Effector memory CD8-positive, alpha-beta T cell (primary cell): ENCODE results near the gene PRKCQ.
"Not testable (repeated sequence)": the region's sequence is repeated elsewhere in the genome, so short reads cannot be mapped to it uniquely, and the experiment has no call there.

Source experiments
- ATAC-seq: fragments of 150-1000 bp; cut with Tn5 transposase; replicated peaks from 2 replicates; pipeline ENCODE4 v1.10.0; 2021; ENCODE audit warnings: mild to moderate bottlenecking, moderate library complexity
- DNase-seq, 3 experiments: peaks; one replicate each; pipeline ENCODE4 v3.0.0; 2021
- H3K27ac Mint-ChIP-seq, 2 donors: one replicate each; pipeline ENCODE4 v1.8.0; 2022; ENCODE audit warnings: mild to moderate bottlenecking in 2 of 2, mixed read lengths in 2 of 2, moderate library complexity in 2 of 2
- H3K27me3 Mint-ChIP-seq, 2 donors: one replicate each; pipeline ENCODE4 v1.8.0; 2022; ENCODE audit warnings: mixed read lengths in 2 of 2
- H3K36me3 Mint-ChIP-seq: one replicate; pipeline ENCODE4 v1.8.0; 2022; ENCODE audit warnings: mild to moderate bottlenecking, moderate library complexity, mixed read lengths; ENCODE audit not compliant: insufficient read depth
- H3K4me1 Mint-ChIP-seq, 2 donors: one replicate each; pipeline ENCODE4 v1.8.0; 2022; ENCODE audit warnings: low read depth in 2 of 2, mixed read lengths in 2 of 2
- H3K4me3 Mint-ChIP-seq, 2 donors: one replicate each; pipeline ENCODE4 v1.8.0; 2022; ENCODE audit warnings: mild to moderate bottlenecking in 2 of 2, mixed read lengths in 2 of 2, moderate library complexity in 2 of 2
- H3K9me3 Mint-ChIP-seq, 2 donors: one replicate each; pipeline ENCODE4 v1.8.0; 2022; ENCODE audit warnings: mixed read lengths in 2 of 2

Gene PRKCQ

GRCh38 chr10:6589287-6590094 is 9.4 kb upstream of the PRKCQ start:
- ATAC-seq (no peak), DNase-seq (no peak)
- H3K27ac Mint-ChIP-seq: peak overlapping the region; percentile 79 to 92
- H3K4me3 Mint-ChIP-seq: peak overlapping the region in 1 of 2 donors; percentile 22
- no peaks in the 10 kb centered on the region for H3K9me3 Mint-ChIP-seq
- no peaks in the 10 kb centered on the region for H3K27me3 Mint-ChIP-seq
- peaks cover 11% of the 10 kb centered on the region for H3K36me3 Mint-ChIP-seq
- peaks cover 55 to 77% of the 10 kb centered on the region in 2 donors for H3K4me1 Mint-ChIP-seq

- no peak for DNase-seq
- no peak for ATAC-seq
- Mint-ChIP-seq H3K36me3 (peaks cover 18% of the 10 kb centered on the region), H3K4me3 (no peak overlapping the region), H3K9me3 (no peaks in the 10 kb centered on the region), H3K4me1 (peaks cover 56 to 83% of the 10 kb centered on the region in 2 donors), H3K27ac (peak overlapping the region in 1 of 2 donors; percentile 92), H3K27me3 (no peaks in the 10 kb centered on the region)
Observed at GRCh38 chr10:6588845-6589244, 8.8 kb upstream of the PRKCQ start.

GRCh38 chr10:6588082-6588481 is 8.0 kb upstream of the PRKCQ start:
- H3K27ac Mint-ChIP-seq: peak overlapping the region in 1 of 2 donors; percentile 58
- DNase-seq (no peak), ATAC-seq (no peak)
- H3K4me3 Mint-ChIP-seq: no peak overlapping the region
- no peaks in the 10 kb centered on the region for H3K27me3 Mint-ChIP-seq
- peaks cover 56 to 82% of the 10 kb centered on the region in 2 donors for H3K4me1 Mint-ChIP-seq
- H3K36me3 Mint-ChIP-seq: peaks cover 25% of the 10 kb centered on the region
- no peaks in the 10 kb centered on the region for H3K9me3 Mint-ChIP-seq

- Mint-ChIP-seq H3K4me1 (peaks cover 64 to 82% of the 10 kb centered on the region in 2 donors), H3K36me3 (peaks cover 38% of the 10 kb centered on the region), H3K27ac (peak overlapping the region; percentile 77 to 97), H3K9me3 (no peaks in the 10 kb centered on the region), H3K4me3 (peak overlapping the region; percentile 95 to 98), H3K27me3 (no peaks in the 10 kb centered on the region)
- ATAC-seq: no peak
- no peak for DNase-seq
Observed at GRCh38 chr10:6586501-6586900, 6.4 kb upstream of the PRKCQ start.

GRCh38 chr10:6583447-6583846 is 3.4 kb upstream of the PRKCQ start:
- no peaks in the 10 kb centered on the region for H3K27me3 Mint-ChIP-seq
- DNase-seq (peak in 2 of 3 experiments; percentile 30 to 34), ATAC-seq (peak; percentile 49)
- H3K4me3 Mint-ChIP-seq: peak overlapping the region; percentile 95 to 98
- peaks cover 54% of the 10 kb centered on the region for H3K36me3 Mint-ChIP-seq
- peaks cover 49 to 59% of the 10 kb centered on the region in 2 donors for H3K4me1 Mint-ChIP-seq
- no peaks in the 10 kb centered on the region for H3K9me3 Mint-ChIP-seq
- peak overlapping the region; percentile 97 for H3K27ac Mint-ChIP-seq

- Mint-ChIP-seq H3K36me3 (peaks cover 59% of the 10 kb centered on the region), H3K27ac (peak overlapping the region; percentile 97), H3K4me1 (peaks cover 54 to 59% of the 10 kb centered on the region in 2 donors), H3K4me3 (peak overlapping the region; percentile 95 to 98)
- DNase-seq, H3K27me3 Mint-ChIP-seq, H3K9me3 Mint-ChIP-seq, ATAC-seq: not testable (repeated sequence)
Observed at GRCh38 chr10:6582913-6583312, 2.8 kb upstream of the PRKCQ start.

GRCh38 chr10:6582298-6582697 is 2.2 kb upstream of the PRKCQ start:
- Mint-ChIP-seq H3K4me3 (peak overlapping the region; percentile 95 to 98), H3K27ac (peak overlapping the region; percentile 97), H3K27me3 (no peaks in the 10 kb centered on the region), H3K4me1 (peaks cover 59 to 61% of the 10 kb centered on the region in 2 donors), H3K9me3 (no peaks in the 10 kb centered on the region), H3K36me3 (peaks cover 59% of the 10 kb centered on the region)
- no peak for DNase-seq
- ATAC-seq: no peak

- Mint-ChIP-seq H3K36me3 (peaks cover 59% of the 10 kb centered on the region), H3K27me3 (no peaks in the 10 kb centered on the region), H3K4me1 (peaks cover 59 to 63% of the 10 kb centered on the region in 2 donors), H3K9me3 (no peaks in the 10 kb centered on the region), H3K27ac (peak overlapping the region; percentile 97), H3K4me3 (peak overlapping the region; percentile 95 to 98)
- ATAC-seq: no peak
- DNase-seq: no peak
Observed at GRCh38 chr10:6581778-6582228, 1.7 kb upstream of the PRKCQ start.

GRCh38 chr10:6581223-6581622 is 1.1 kb upstream of the PRKCQ start:
- not testable (repeated sequence) for H3K27me3 Mint-ChIP-seq, H3K9me3 Mint-ChIP-seq, ATAC-seq, DNase-seq
- Mint-ChIP-seq H3K27ac (peak overlapping the region; percentile 97), H3K4me3 (peak overlapping the region; percentile 95 to 98), H3K36me3 (peaks cover 56% of the 10 kb centered on the region), H3K4me1 (peaks cover 58 to 61% of the 10 kb centered on the region in 2 donors)

GRCh38 chr10:6580279-6581029 is 378 bp upstream of the PRKCQ start:
- no peaks in the 10 kb centered on the region for H3K9me3 Mint-ChIP-seq
- H3K27me3 Mint-ChIP-seq: no peaks in the 10 kb centered on the region
- DNase-seq (peak; percentile 79 to 85 (median 79)), ATAC-seq (peak; percentile 76)
- H3K36me3 Mint-ChIP-seq: peaks cover 52% of the 10 kb centered on the region
- peaks cover 61 to 62% of the 10 kb centered on the region in 2 donors for H3K4me1 Mint-ChIP-seq
- peak overlapping the region; percentile 95 to 98 for H3K4me3 Mint-ChIP-seq
- peak overlapping the region; percentile 97 to 98 for H3K27ac Mint-ChIP-seq

- Mint-ChIP-seq H3K4me1 (peaks cover 61 to 64% of the 10 kb centered on the region in 2 donors), H3K4me3 (peak overlapping the region; percentile 81 to 98), H3K9me3 (no peaks in the 10 kb centered on the region), H3K36me3 (peaks cover 50% of the 10 kb centered on the region), H3K27ac (peak overlapping the region; percentile 86 to 98), H3K27me3 (no peaks in the 10 kb centered on the region)
- DNase-seq: no peak
- no peak for ATAC-seq
Observed at GRCh38 chr10:6579183-6579903, 733 bp downstream of the PRKCQ start.

- DNase-seq (no peak), ATAC-seq (no peak)
- no peaks in the 10 kb centered on the region for H3K9me3 Mint-ChIP-seq
- peaks cover 47% of the 10 kb centered on the region for H3K36me3 Mint-ChIP-seq
- H3K27me3 Mint-ChIP-seq: no peaks in the 10 kb centered on the region
- H3K4me3 Mint-ChIP-seq: peak overlapping the region; percentile 81 to 98
- peak overlapping the region; percentile 86 to 98 for H3K27ac Mint-ChIP-seq
- peaks cover 59 to 61% of the 10 kb centered on the region in 2 donors for H3K4me1 Mint-ChIP-seq
Observed at GRCh38 chr10:6578795-6579182, 1.3 kb downstream of the PRKCQ start.

GRCh38 chr10:6578251-6578771 is 1.8 kb downstream of the PRKCQ start:
- Mint-ChIP-seq H3K4me3 (peak overlapping the region; percentile 81 to 98), H3K4me1 (peaks cover 60 to 62% of the 10 kb centered on the region in 2 donors), H3K27ac (peak overlapping the region; percentile 86 to 98), H3K36me3 (peaks cover 47% of the 10 kb centered on the region), H3K27me3 (no peaks in the 10 kb centered on the region), H3K9me3 (no peaks in the 10 kb centered on the region)
- ATAC-seq (peak; percentile 34), DNase-seq (peak in 2 of 3 experiments; percentile 28 to 41)
